C4-2B (cell line): ENCODE data around the gene TFEB.

ENCODE experiments used
- ZFX ChIP-seq: fragments of 450-650 bp; IDR thresholded peaks from 2 replicates; pipeline ENCODE4 v1.6.1; 2017
- TF ChIP-seq, protein P1 (sequence below): fragments of 450-650 bp; conservative IDR thresholded peaks from 2 replicates; pipeline ENCODE4 v1.5.1; 2017; ENCODE audit warnings: mild to moderate bottlenecking

DNA sequence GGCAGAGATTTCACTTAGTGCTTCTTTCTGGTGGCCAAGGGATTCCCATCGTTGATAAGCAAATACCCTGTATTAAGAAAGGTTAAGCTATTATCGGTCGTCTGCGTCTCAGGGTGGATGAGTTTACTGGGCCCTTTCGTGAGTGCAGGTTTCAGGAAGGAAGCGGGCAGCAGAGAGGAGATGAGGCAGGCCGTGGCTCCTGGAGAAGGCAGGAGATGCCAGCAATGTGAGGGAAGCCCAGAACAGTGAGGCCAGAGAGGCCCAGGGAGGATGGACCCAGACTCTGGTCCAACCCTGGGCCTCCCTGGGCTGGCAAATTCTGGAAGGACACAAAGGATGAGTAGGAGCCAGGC is 11.2 kb downstream of the TFEB start:
- TF ChIP-seq, protein P1, sequence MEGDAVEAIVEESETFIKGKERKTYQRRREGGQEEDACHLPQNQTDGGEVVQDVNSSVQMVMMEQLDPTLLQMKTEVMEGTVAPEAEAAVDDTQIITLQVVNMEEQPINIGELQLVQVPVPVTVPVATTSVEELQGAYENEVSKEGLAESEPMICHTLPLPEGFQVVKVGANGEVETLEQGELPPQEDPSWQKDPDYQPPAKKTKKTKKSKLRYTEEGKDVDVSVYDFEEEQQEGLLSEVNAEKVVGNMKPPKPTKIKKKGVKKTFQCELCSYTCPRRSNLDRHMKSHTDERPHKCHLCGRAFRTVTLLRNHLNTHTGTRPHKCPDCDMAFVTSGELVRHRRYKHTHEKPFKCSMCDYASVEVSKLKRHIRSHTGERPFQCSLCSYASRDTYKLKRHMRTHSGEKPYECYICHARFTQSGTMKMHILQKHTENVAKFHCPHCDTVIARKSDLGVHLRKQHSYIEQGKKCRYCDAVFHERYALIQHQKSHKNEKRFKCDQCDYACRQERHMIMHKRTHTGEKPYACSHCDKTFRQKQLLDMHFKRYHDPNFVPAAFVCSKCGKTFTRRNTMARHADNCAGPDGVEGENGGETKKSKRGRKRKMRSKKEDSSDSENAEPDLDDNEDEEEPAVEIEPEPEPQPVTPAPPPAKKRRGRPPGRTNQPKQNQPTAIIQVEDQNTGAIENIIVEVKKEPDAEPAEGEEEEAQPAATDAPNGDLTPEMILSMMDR: no peak
- no peak for TF ChIP-seq ZFX
